HG02973 (cell line): Measurements from ENCODE around the gene GAB1.
"Not testable (repeated sequence)": the region's sequence is repeated elsewhere in the genome, so short reads cannot be mapped to it uniquely, and the experiment has no call there.

Experiments
- ATAC-seq: cut with Tn5 transposase; IDR thresholded peaks from one replicate; pipeline ENCODE4 v1.9.1; 2021; ENCODE audit warnings: moderate library complexity; ENCODE audit not compliant: unreplicated experiment

GAB1 gene

DNA sequence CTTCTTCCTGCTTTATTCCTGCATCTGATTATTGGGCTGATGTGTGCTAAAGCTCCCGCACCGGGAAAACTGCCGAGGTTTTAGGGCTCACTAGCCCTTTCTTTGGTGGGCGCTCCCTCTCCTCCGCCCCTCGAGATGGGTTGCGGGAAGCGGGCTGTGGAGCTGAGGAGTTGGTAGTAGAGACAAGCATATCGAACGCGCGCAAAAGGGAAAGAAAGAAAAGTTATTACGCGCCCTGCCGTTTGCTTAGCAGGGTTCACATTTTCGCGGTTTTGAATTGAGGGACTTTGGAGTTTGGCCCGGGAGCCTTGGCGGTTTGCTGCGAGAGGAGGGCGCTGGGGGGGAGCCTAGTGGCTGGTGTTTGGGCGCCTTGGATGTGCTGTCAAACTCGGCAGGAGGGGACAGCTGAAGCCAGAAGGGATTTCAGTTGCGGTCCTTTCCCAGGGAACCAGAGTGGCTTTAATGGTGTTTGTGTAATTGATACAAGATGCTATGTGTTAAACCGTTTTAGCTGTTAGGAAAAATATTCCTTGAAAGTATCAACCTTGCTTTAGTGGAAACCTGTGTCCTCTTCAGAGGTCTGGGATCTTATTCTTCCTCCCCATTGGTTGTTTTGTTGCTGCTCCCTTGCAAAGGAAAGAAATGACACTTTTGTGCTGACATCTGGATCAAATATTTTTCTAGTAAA lies 1.1 kb downstream of the GAB1 start:
- ATAC-seq = no peak

DNA sequence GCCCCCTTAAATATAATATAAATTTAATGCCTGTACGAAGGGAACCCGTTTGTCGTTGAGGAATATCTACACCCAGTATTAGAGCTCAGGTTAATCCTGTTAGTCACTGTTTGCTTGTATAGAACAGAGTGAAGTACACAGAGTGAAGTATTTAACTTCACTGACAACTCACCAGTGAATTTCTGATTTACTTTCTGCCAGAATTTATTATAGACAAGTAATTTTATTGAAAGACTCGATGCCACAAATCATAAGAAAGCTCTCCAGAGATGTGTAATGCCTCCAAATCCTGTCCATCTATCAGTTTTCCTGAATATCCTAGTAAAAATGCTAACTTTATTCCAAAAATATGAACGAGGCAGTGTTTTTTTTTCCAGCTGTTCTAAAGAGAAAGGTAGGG lies 1.6 kb downstream of the GAB1 start:
- no peak for ATAC-seq

- no peak for ATAC-seq
Observed at GRCh38 chr4:143339497-143339896, 2.8 kb downstream of the GAB1 start.

DNA sequence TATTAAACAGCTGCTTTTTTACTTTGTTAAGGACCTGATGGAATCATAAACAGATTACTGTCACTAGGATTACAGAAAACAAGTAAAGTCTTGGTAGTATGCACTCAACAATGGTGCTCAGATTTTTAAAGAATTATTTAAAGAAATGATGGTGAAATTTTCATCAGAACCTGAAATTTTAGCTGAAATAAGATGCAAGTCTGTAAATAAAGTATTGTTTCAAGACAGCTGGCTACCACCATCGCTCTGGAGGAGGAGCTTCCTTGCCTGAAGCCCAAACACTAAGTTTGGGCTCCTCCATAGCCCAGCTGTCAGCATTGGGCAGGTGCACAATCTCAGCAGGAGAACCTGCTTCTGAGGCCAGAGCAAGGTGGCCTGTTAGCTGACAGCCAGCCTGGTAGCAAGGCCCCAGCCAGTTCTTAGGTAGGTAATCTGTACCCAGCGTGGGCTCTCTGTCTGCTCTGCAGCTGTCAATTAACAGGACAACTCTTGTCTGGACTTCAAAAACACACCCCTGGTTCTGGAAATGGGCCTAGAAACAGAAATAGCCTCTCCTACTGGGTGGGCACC lies 4.6 kb downstream of the GAB1 start:
- ATAC-seq = no peak

DNA sequence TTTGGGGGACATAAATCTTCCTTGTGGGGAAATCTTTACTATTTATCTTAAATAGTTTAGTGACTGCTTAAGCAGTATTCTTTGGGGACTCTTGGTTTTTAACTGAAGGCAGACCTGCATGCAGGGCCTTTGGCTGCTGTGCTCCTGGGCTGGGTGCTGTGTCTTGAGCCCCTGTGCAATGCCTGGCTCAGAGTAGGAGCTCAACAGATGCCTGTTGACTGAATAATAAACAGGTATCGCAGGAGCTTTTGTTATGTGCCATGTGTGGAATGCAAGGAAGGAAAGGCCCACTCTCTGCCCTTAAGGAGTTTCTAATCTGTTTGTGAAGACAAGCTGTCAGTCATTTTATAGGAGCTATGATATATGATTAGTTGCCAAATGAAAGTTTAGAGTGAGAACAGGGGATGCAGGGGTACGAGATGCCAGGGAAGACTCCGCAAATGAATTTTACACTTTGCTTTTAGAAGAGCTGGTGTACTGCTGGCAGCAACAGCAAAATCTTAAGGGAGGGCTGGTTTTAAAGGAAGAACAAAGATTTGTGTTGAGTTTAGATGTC lies 6.7 kb downstream of the GAB1 start:
- no peak for ATAC-seq

DNA sequence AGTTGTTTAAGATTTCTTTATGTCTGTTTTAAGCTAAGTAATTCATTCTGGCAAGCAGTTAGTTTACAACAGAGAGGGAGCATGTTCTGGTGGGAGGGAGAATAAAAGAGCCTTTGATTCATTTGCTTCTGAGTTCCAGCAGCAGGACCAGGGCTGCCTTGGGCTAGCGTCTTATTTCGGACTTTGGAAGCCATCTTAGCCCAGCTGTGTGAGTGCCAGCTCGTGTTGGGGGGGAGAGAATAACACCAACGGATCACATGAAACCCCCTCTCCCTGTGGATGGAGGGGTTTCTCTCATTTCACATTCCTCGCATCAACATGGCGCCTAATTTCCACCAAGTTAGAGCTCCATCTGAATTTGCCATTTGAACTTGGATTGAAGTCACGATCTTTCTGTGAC lies 7.4 kb downstream of the GAB1 start:
- ATAC-seq = no peak

DNA sequence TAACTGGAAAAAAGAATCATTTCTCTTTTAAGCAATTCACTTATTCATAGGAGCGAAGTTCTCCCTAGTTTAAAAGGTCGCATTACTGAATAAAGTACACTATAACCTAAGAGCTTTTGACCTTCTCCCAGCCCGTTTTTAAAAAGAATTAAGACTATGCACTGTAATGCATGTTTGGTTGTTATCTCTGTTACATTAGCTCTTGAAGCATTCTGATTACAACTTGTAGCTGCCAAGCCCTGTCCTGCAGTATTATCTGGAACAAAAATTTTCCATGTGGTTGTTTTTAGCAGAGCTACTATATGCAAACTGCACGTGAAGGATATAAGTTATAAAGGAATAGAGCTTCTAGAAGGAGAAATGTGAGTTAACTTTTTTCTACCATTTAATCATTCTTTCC lies 8.1 kb downstream of the GAB1 start:
- ATAC-seq = no peak

- no peak for ATAC-seq
Observed at GRCh38 chr4:143345356-143345755, 8.7 kb downstream of the GAB1 start.

- no peak for ATAC-seq
Observed at GRCh38 chr4:143346206-143346605, 9.5 kb downstream of the GAB1 start.

- ATAC-seq = no peak
Observed at GRCh38 chr4:143347484-143348111, 10.9 kb downstream of the GAB1 start.

- no peak for ATAC-seq
Observed at GRCh38 chr4:143348233-143349077, 11.8 kb downstream of the GAB1 start.

GRCh38 chr4:143349858-143350527 lies 13.3 kb downstream of the GAB1 start:
- ATAC-seq = not testable (repeated sequence)

DNA sequence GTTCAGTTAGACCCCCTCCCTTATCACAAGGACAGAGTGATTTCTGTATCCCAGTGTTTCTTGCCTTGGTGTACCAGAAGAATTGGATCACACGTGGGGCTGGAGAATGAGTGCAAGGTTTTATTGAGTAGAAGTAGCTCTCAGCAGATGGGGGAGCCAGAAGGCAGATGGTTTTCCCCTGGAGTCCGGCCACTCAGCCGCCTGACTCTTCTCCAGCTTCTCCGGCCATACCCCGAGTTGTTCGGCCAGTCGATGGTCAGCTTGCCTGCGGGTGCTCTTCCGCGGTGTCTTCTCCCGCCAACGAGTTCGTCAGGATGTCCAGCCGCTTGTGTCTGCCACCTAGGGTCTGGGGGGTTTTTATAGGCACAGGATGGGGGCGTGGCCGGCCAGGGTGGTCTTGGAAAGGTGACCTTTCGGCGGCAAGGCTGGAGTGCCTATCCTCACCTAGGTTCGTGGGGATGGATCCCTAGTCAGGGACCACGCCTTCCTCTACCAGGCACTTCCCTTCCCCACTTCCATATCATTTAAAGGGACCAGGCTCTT lies 14.5 kb downstream of the GAB1 start:
- no peak for ATAC-seq

GRCh38 chr4:143351774-143352451 lies 15.2 kb downstream of the GAB1 start:
- no peak for ATAC-seq

DNA sequence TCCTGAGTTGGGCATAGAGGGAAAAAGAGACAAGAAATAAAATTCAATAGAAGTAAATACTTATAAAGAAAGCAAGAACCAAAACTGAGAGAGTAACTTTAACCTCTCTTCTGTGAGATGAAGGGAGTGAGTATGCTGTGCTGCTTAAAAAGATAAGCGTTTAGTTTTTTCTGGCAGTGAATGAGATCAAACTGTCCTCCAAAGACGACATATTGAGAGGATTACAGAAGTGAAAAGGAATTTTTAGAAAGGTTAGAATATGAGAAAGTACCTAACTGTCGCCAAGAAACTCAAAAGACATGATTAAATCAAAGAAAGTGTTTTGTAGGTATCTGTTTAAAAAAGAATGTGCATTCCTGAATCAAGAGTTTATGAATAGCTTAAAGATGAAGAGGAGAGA lies 16.0 kb downstream of the GAB1 start:
- no peak for ATAC-seq

DNA sequence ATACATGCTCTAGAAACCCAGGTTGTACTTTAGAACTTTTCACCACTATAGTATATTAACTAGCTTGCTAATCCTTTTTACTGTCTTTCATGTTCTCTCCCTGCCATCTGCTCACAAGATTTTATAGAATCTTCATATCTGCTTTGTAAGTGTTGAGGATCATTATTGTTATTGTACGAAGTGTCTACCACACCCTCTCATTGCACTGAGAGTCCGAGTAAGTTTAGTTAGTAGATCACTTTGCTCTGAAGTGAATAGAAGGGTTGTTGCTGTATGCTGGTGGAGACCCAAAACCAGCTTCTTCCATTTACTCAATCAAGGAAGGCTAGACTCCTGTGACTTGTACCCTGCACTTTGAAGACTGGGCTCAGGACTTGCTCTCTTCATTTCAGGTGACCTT lies 17.1 kb downstream of the GAB1 start:
- no peak for ATAC-seq

DNA sequence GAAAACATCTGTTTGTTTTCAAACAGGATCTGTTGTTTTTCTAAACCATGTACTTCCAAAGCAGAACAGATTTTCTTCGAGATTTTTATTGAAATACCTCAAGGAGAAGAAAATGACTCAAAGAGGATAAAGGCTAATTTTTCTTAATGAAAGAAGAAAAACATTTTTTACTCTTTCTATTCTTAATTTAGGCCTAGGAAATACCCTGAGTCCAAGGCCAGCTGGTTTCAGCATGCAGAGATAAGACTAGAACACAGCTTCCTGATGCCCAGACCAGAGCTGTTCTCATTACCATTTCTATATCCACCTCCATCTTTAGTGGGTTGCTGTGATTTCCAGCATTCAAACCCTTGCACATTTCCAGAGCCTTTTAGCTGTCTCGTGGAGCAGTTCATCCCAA lies 18.3 kb downstream of the GAB1 start:
- no peak for ATAC-seq

DNA sequence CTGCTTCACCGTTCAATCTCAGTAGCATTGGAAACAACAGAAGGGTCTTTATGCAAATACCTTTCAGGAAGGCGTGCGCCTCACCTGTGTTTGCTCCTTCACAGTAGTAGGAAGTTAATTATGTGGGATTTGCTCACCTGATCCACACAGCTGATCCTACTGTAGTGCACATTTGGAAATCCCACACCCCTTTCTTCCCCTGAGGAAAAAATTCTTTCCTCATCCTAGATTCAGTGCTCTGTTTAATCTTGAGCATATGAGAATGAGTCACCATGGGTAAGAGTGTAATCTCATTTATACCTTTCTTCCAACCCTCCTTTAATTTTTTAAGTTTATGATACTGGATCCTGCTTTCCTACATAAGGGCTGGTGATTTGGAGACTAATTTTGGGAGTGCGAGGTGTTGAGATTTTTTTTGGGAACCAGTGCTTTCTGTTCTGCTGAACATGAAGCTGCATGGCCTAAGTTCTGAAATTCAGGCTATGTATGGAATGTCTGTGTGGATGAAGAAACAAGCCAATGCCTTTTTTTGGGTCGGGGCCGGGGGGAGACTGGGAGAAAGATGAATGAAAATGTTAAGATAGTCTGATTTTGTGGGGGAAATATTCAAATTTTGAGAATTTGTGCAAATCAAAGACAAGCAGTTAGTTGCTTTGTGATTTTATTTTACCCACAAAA lies 19.0 kb downstream of the GAB1 start:
- ATAC-seq = no peak

DNA sequence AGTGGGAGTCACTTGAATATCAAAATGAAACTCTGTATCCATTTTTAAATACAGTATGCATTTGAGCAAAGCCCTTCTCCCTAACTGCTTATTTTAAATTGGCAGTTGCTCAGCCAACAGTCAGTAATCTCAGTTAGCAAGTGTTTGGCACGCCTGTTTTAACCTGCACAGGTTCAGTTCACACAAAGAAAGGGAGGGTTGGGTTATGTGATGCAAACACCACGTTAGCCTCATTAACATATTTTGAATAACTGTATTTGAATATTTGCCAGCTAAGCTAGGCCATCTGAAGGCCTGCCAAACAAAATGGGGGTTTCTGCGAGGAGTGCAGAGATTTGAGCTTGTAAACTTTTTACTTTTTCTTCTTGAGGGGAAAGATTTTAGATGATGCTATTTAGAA lies 19.8 kb downstream of the GAB1 start:
- ATAC-seq = no peak
